Choroid plexus epithelial cell (primary cell): ENCODE results near the gene PTPN13.

Experiments used
- DNase-seq: peaks from one replicate; pipeline ENCODE4 v3.0.0-alpha.2; 2010; ENCODE audit warnings: low read depth
- H3K4me3 ChIP-seq: 2 replicates; pipeline ENCODE4 v1.5.1; 2011; ENCODE audit warnings: low read depth, mild to moderate bottlenecking, control low read depth, low read length, moderate library complexity
- TF ChIP-seq, protein P1 (sequence below): conservative IDR thresholded peaks from 2 replicates; pipeline ENCODE4 v1.5.1; 2011; ENCODE audit warnings: low read depth, mild to moderate bottlenecking, control low read depth, inconsistent platforms, low read length, moderate library complexity

PTPN13 gene

DNA sequence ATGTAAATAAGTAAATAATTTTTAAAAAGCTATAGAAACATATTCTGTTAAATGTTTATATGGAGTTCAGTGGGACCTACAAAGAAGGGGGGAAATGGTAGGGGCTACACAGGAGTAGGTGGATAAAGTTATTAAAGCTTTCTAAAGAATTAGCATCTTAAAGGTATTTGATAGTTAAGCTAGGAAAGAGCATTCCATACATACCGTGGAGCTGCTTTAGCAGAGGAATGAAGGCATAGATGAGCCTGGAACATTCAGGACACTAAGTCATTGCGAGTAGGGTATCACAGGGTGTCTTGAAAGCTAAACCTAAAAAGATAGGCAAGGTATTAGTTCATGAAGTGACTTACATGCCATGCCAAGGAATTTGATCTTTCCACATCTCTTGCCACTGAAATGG is 194.7 kb downstream of the PTPN13 start:
- DNase-seq, result peak; percentile 14
- no peak overlapping the region for H3K4me3 ChIP-seq
- TF ChIP-seq, protein P1, sequence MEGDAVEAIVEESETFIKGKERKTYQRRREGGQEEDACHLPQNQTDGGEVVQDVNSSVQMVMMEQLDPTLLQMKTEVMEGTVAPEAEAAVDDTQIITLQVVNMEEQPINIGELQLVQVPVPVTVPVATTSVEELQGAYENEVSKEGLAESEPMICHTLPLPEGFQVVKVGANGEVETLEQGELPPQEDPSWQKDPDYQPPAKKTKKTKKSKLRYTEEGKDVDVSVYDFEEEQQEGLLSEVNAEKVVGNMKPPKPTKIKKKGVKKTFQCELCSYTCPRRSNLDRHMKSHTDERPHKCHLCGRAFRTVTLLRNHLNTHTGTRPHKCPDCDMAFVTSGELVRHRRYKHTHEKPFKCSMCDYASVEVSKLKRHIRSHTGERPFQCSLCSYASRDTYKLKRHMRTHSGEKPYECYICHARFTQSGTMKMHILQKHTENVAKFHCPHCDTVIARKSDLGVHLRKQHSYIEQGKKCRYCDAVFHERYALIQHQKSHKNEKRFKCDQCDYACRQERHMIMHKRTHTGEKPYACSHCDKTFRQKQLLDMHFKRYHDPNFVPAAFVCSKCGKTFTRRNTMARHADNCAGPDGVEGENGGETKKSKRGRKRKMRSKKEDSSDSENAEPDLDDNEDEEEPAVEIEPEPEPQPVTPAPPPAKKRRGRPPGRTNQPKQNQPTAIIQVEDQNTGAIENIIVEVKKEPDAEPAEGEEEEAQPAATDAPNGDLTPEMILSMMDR, result no peak

DNA sequence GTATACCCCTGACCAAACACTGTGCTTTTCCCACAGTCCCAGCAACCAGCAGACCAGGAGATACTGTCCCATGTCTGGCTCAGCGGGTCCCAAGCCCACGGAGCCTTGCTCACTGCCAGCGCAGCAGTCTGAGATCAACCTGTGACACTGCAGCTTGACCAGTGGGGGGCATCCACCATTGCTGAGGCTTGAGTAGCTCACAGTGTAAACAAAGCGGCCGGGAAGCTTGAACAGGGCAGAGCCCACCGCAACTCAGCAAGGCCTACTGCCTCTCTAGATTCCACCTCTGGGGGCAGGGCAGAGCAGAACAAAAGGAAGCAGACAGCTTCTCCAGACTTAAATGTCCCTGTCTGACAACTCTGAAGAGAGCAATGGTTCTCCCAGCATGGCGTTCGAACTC is 197.0 kb downstream of the PTPN13 start:
- no peak overlapping the region for H3K4me3 ChIP-seq
- DNase-seq, result no peak
- TF ChIP-seq, protein P1, result peak; percentile 11

DNA sequence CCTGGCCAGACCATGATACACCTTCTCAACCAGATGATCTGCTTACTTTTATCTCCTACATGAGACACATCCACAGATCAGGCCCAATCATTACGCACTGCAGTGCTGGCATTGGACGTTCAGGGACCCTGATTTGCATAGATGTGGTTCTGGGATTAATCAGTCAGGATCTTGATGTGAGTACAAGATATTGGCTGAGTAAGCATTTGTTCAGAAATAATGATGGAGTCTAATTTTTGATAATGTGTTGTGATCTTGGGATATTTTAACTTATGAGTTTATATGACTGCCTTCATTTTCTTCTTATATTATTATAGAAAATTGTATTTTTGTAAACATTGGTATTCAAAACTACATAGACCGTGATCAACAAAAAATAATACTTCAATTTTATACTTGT is 215.7 kb downstream of the PTPN13 start:
- no peak overlapping the region for H3K4me3 ChIP-seq
- TF ChIP-seq, protein P1, result no peak
- no peak for DNase-seq

DNA sequence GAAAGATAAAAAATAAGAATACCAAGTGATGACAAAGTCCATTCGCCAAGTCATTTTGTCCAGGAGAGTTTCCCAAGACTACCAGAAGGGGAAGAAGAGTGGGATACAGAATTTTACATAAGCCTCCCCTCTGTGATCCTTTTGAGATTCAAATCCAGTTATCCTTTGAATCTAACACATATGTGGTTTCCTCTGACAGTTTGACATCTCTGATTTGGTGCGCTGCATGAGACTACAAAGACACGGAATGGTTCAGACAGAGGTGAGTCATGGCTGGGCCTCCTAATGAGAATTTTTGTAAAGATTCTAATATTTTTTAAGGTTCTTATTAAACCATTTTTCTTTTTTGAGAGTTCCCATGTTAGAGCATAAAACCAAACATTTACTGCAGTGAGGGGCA is 216.7 kb downstream of the PTPN13 start:
- no peak for DNase-seq
- no peak overlapping the region for H3K4me3 ChIP-seq
- TF ChIP-seq, protein P1, result no peak

DNA sequence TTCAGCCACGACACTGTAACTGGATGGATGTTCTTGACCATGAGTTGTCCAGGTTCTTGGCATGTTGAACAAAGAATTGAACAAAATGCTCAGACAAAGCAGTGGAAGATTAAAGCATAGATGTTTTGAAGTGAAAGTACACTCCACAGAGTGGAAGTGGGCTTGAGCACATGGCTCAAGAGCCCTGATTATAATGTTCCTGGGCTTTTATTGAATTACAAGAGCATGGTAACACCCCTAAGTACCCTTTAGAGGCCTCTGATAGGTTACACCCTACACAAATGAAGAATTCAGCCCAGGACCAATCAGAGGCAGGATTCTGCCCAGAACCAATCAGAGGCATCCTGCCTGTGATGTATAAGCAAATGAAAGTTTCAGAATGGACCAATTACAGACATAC is 221.5 kb downstream of the PTPN13 start:
- no peak overlapping the region for H3K4me3 ChIP-seq
- no peak for DNase-seq
- TF ChIP-seq, protein P1, result no peak

DNA sequence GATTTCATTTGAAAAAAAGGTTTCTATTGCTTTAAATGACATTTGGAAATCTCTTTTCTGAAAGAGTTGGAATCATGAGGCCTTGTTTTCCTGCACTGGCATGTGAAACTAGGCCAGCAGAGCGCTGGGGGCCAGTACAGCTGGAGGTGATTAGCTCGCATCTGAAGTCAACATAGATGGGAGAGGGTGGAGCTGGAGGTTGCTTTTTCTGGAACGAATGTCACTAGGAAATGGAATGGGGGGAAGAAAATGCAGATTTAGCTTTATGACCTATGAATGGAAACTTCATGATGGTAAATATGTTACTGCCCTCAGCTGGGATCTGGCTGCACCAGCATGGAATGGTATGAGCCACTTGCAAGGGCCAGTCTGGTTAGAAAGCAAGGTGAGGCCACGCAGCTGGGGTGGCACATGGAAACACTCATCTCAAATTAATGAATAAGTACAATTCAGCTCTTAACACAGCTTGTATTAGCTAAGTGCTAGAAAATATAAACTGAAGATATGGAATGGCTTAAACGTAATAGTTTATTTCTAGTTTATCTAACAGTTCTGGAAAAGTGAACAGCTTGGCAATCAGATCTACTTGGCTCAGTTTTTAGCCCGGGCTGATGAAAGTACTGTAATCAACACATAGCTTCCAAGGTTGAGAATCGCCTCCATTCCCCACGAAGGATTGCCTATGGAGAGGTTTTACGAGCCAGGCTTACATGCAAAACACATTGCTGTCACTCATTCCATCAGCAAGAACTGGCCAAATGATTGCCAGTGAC is 222.6 kb downstream of the PTPN13 start:
- DNase-seq, result peak; percentile 41
- TF ChIP-seq, protein P1, result no peak
- H3K4me3 ChIP-seq, result no peak overlapping the region

DNA sequence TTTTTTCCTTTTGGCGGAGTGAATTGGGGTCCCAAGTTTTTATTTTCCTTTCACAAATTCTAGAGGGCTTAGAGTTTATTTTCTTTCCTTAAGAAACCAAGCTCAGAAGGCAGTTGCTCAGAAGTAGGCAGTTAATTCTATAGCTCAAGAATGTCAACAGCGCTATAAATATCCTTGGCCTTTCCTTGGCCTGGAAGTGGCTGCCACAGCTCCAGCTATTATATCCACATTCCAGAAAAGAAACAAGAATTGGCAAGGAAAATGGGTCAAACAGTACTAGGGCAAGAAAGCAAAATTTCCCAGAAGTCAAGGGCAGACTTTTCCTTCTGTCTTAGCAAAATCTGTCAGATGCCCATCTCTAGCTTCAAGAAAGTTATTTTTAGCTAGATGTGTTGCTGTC is 224.1 kb downstream of the PTPN13 start:
- no peak overlapping the region for H3K4me3 ChIP-seq
- TF ChIP-seq, protein P1, result no peak
- peak; percentile 56 for DNase-seq
